BE2C (cell line): Measurements from ENCODE around the gene DMWD.

Source experiments
- DNase-seq: peaks from one replicate; pipeline ENCODE4 v3.0.0-alpha.2; 2020
- H3K27me3 ChIP-seq: fragments of 250-450 bp; sonication (Bioruptor Pico); 2 replicates; pipeline ENCODE4 v1.5.1; 2020; ENCODE audit warnings: mild to moderate bottlenecking
- H3K36me3 ChIP-seq: fragments of 250-450 bp; sonication (Bioruptor Pico); 2 replicates; pipeline ENCODE4 v1.5.1; 2020; ENCODE audit warnings: mild to moderate bottlenecking
- H3K4me1 ChIP-seq: fragments of 250-450 bp; sonication (Bioruptor Pico); 2 replicates; pipeline ENCODE4 v1.5.1; 2020
- H3K4me3 ChIP-seq: 2 replicates; pipeline ENCODE4 v1.5.1; 2011; ENCODE audit warnings: low read depth, low read length
- H3K9me3 ChIP-seq: fragments of 250-450 bp; sonication (Bioruptor Pico); 2 replicates; pipeline ENCODE4 v1.5.1; 2020
- CTCF ChIP-seq: IDR thresholded peaks from 2 replicates; pipeline ENCODE4 v1.5.1; 2012; ENCODE audit warnings: mild to moderate bottlenecking, low read depth, low read length

Gene DMWD

GRCh38 chr19:45767410-45767880 is 25.2 kb downstream of the DMWD start:
- Histone ChIP-seq H3K4me1 (peaks cover 6% of the 10 kb centered on the region), H3K4me3 (peak overlapping the region; percentile 70), H3K9me3 (no peaks in the 10 kb centered on the region), H3K27me3 (peaks cover 22% of the 10 kb centered on the region), H3K36me3 (no peaks in the 10 kb centered on the region)
- TF ChIP-seq CTCF = no peak
- DNase-seq = no peak

GRCh38 chr19:45766869-45767346 is 25.7 kb downstream of the DMWD start:
- no peak for DNase-seq
- Histone ChIP-seq H3K4me3 (no peak overlapping the region), H3K27me3 (peaks cover 22% of the 10 kb centered on the region), H3K4me1 (peaks cover 5% of the 10 kb centered on the region), H3K9me3 (no peaks in the 10 kb centered on the region), H3K36me3 (no peaks in the 10 kb centered on the region)
- no peak for TF ChIP-seq CTCF

GRCh38 chr19:45766296-45766868 is 26.3 kb downstream of the DMWD start:
- Histone ChIP-seq H3K36me3 (no peaks in the 10 kb centered on the region), H3K9me3 (no peaks in the 10 kb centered on the region), H3K27me3 (peaks cover 22% of the 10 kb centered on the region), H3K4me3 (no peak overlapping the region), H3K4me1 (peaks cover 5% of the 10 kb centered on the region)
- TF ChIP-seq CTCF = no peak
- DNase-seq = no peak

- no peak for TF ChIP-seq CTCF
- Histone ChIP-seq H3K4me1 (no peaks in the 10 kb centered on the region), H3K9me3 (no peaks in the 10 kb centered on the region), H3K36me3 (no peaks in the 10 kb centered on the region), H3K4me3 (no peak overlapping the region), H3K27me3 (peaks cover 22% of the 10 kb centered on the region)
- no peak for DNase-seq
Observed at GRCh38 chr19:45765702-45766295, 26.8 kb downstream of the DMWD start.

GRCh38 chr19:45764945-45765701 is 27.5 kb downstream of the DMWD start:
- Histone ChIP-seq H3K4me1 (no peaks in the 10 kb centered on the region), H3K4me3 (no peak overlapping the region), H3K27me3 (peaks cover 22% of the 10 kb centered on the region), H3K9me3 (no peaks in the 10 kb centered on the region), H3K36me3 (no peaks in the 10 kb centered on the region)
- TF ChIP-seq CTCF = no peak
- DNase-seq = no peak

GRCh38 chr19:45764475-45764874 is 28.2 kb downstream of the DMWD start:
- no peak for DNase-seq
- H3K36me3 ChIP-seq = no peaks in the 10 kb centered on the region
- H3K9me3 ChIP-seq = no peaks in the 10 kb centered on the region
- no peaks in the 10 kb centered on the region for H3K4me1 ChIP-seq
- peaks cover 22% of the 10 kb centered on the region for H3K27me3 ChIP-seq
- no peak for TF ChIP-seq CTCF
- H3K4me3 ChIP-seq = no peak overlapping the region
